Activated CD8-positive, alpha-beta memory T cell treated with anti-CD3 and anti-CD28 coated beads, Interleukin-2, amount 50 U/mL, for 4 hours (primary cell): Measurements from ENCODE around the gene DHFR2.
"Not testable (repeated sequence)": the region's sequence is repeated elsewhere in the genome, so short reads cannot be mapped to it uniquely, and the experiment has no call there.

Experiments
- DNase-seq: peaks from one replicate; pipeline ENCODE4 v3.0.0-alpha.2; 2020

The DHFR2 gene

DNA sequence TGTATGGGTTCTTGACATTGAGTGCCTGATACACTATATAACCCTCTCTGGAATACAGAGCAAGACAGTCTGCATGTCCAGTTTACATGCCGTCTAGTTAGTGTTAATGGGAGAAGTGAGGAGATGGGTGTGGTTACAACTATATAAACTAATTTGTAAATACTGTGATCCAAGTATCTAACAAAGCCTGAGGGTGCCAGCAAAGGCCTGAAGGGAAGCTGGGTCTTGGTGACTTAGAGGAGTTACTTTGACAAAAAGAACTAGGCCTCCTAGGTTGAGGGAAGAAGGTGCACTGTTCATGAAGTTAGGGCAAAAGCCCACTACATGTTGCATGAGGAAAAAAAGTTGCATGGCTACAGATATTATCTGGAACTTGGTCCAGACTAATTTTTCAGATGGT lies 2.4 kb upstream of the DHFR2 start:
- no peak for DNase-seq

DNA sequence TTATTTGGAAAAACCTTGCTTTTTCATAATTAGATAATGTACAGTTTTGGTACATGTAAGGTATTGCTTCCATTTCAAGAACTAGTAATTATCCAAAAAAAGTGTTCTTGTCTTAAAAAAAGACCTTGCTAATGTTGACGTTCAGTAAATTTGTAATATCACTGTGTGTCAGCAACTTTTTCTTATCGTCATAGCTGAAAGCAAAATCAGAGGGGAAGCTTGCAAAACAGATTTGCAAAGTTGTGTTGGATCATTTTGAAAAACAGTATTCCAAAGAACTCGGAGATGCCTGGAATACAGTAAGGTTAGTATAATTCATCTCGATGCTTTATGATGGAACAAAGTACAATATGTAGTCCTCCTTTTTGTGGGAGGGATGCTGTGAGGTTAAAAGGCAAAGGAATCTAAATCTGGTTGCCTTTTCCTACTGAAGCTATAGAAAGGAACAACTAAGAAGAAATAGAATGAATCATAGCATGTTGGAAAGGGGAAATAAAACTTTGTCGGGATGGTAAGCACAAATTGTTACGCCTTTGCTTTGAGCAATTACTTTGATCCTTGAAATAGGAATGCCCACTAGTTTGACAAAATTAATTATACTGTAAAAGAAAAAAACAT lies 1.6 kb upstream of the DHFR2 start:
- DNase-seq = no peak

DNA sequence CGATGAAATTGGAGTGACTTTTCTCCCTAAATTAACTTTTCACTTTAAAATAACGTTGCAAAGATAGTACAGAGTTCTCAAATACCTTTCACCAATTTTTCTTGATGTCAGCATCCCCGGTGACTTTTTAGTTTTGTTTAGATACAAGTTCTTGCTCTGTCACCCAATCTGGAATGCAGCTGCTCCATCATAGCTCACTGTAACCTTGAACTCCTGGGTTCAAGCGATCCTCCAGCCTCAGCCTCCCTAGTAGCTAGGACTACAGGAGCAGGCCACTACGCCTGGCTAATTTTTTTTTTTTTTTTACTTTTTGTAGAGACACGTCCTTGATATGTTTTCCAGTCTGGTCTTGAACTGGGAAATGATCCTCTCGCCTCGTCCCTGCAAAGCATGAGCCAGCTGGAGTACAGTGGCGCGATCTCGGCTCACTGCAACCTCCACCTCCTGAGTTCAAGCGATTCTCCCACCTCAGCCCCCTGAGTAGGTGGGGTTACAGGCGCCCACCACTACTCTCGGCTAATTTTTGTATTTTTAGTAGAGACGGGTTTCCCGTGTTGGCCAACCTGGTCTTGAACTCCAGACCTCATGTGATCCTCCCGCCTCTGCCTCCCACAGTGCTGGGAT lies 892 bp upstream of the DHFR2 start:
- DNase-seq = no peak

DNA sequence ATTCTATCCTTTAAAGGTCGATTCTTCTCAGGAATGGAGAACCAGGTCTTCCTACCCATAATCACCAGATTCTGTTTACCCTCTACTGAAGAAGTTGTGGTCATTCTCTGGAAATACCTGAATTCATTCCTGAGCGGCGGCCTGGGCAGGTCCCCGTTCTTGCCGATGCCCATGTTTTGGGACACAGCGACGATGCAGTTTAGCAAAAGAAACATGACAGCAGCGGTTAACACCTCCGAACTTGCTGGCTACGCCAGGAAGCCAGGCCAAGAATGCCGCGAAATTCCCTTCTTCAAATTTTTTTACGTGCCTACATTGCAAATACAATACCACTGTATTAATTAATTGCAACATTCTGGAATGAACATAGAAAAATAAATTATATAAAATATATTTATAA lies 1.4 kb downstream of the DHFR2 start:
- no peak for DNase-seq

GRCh38 chr3:94050546-94050945 lies 12.2 kb downstream of the DHFR2 start:
- DNase-seq = no peak

DNA sequence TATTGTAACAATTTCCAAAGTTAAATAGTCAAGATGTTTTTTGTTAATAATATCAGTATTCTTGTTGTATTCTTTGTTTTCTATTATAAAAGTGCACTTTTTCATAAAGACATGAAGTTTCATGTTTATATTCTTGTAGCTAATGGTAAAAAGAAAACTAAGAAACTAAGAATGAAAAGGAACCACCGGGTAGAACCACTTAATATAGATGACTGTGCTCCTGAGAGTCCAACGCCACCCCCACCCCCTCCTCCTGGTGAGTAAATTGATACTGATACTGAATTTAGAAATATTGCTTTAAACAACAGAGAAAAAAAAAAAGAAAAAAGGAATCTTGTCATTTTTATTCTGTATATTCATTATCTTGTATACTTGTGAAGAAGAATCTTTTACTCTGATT lies 13.4 kb downstream of the DHFR2 start:
- DNase-seq = no peak

DNA sequence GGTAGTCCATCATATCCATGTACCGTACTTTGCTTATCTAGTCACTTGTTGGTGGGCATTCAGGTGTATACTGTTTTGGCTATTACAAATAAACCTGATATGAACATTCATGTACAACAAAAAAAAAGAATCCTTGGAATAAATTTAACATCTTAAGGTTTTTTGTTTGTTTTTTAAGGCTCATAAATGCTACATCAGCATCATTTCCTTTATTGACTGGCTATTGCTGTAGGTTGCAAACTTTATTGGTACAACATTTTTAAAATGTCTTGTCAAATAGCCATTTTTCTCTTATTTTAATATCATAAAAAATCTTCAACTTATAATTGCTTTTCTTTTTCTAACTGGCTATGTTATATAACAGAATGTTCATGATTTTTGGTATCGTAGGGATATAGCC lies 16.2 kb downstream of the DHFR2 start:
- DNase-seq = no peak

- not testable (repeated sequence) for DNase-seq
Measured at GRCh38 chr3:94044100-94044936, 18.4 kb downstream of the DHFR2 start.

GRCh38 chr3:94043285-94043684 lies 19.4 kb downstream of the DHFR2 start:
- no peak for DNase-seq

DNA sequence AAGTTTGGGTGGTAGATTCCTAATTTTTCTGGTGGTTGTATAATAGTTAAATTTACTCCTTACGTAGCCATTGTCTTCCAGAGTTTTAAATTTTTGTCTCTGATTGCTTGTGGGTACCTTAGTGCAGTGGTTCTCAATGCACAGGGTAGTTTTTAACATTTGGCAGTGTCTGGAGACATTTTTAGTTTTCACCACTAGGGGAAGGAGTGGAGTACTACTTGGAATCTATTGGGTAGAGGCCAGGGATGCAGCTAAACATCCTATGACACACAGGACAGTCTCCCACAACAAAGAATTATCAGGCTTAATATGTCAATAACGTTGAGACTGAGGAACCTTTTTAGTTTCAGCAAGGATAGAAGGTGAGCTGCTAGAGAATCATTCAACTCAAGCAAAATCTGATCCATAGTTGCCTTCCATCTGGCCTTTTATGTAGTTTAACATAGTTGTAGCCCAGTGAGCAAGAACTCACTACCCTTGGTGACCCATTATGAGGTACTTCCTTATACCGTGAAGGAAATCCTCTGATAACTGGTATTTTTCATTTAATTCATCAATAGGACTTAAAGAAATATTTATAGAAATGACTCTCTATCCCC lies 25.7 kb downstream of the DHFR2 start:
- DNase-seq = no peak

DNA sequence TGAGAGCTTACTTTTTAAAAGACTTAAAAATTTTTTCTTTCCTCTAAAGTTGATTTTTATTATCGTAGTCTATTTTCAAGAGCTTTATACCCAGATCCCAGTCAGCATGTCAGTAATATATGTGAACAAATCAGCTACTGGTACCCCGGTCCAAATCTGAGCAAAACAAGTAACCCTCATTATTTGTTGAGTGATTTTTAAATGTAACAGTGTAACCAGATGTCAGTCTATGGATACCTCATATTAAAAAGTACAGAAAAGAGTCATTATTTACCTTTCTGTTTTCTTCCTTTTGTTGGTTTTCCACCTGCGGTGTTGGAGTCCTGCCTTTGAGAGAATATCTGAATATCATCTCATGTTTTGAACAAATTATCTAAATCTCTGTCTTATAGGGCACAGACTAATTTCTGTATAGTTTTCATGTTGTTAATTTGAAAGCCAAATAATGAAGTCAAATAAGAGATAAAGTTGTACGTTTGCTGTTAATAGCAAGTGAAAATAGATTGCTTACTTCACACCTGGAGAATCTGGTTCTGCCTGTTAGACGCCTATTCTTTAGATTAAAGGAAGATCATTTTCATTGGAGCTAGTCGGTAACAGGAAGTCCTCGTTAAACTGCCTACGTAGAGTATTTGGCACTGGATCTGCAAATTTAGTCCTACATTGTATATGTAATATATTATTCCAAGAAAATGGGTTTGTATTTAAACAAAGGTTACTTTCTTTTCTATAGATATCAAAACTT lies 34.5 kb downstream of the DHFR2 start, which contains the start of gene STX19:
STX19 (minus strand) TSS at position 505 of the 745 bp plus-strand sequence. CDS start 13,328 bp downstream, outside the sequence.
- no peak for DNase-seq

DNA sequence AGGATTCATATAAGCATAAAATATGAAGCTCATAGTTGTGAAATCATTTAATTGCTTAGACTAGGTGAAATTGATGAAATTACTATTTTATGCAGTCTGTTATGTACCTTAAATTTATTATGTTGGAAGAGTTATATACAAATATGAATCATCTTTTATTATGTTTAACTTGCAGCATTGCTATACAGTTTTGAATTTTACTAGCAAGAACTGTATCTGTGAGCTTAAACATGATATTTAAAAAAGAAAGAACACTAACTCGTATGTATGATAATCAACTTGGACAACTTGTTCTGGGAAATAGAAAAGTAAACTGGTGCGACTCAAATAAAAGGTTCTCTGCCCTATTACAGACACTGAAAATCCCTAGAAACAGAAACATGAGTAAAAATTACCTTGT lies 36.1 kb downstream of the DHFR2 start:
- DNase-seq = no peak

DNA sequence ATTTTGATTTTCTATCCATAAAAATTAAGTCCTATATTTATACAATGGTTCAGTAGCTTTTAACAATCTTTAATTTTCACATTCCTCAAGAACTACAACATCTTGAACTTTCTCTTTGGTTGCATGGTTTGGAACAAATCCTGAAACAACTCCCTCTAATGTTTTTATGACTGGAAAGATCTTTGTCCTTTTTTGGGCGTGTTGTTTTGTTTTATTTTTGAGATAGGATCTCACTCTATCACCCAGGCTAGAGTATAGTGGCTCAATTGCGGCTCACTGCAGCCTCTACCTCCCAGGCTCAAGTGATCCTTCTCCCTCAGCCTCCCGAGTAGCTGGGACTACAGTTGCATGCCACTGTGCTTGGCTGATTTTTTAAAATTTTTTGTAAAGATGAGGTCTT lies 38.3 kb downstream of the DHFR2 start:
- no peak for DNase-seq

DNA sequence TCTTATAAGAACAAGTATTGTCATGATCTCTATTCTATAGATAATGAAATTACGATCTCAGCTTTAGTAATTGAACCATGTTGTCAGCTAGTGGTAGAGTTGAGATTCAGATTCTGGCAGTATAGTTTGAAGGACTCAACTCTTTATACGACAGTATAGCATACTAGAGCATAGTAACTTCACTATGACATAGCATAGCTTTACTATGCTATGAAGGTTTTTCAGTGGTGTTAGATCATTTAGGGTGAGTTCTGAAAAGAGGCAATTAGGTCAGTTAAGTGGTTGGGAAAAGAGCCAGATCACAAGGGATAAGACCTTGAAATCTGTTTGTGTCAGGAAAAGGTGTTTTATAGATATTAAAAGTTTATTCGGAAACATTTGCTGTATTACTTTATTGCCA lies 42.4 kb downstream of the DHFR2 start:
- no peak for DNase-seq

GRCh38 chr3:94019659-94020058 lies 43.1 kb downstream of the DHFR2 start:
- DNase-seq = no peak

DNA sequence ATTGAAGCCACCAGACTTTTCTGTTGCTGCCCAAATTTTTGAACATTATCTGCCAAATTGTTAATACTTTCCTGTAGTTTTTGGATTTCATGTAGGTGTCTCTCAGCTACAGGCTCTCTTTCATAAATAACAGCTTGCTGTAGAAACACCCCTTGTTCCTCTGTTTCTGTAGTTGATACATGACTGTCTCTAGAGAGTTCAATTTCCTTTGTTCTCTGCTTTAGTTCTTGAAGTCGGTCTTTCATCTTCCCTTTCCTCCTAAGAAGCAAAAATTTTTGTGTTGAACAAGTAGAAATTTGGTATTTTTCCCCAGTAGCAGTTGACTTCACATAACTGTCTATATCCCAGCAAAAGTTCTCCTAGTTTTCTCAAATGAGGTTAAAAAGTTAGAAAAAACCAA lies 47.7 kb downstream of the DHFR2 start:
- DNase-seq = no peak

DNA sequence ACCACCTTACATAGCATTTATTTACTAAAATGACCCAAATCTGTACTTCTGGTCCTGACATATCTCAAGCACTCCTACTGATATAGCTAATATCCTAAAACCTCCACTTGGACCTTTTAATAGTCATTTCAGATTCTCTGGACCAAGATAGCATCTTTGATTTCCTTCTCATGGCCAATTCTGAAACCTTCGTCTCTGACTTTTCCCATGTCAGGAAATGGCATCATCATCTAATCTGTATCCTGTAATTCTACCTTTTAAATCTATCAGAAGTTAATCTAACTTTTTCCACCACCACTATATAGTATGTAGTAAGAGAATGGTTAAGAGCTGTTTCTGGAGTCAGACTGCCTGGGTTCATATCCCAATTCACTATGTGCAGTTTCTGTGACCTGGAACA lies 50.5 kb downstream of the DHFR2 start:
- no peak for DNase-seq

DNA sequence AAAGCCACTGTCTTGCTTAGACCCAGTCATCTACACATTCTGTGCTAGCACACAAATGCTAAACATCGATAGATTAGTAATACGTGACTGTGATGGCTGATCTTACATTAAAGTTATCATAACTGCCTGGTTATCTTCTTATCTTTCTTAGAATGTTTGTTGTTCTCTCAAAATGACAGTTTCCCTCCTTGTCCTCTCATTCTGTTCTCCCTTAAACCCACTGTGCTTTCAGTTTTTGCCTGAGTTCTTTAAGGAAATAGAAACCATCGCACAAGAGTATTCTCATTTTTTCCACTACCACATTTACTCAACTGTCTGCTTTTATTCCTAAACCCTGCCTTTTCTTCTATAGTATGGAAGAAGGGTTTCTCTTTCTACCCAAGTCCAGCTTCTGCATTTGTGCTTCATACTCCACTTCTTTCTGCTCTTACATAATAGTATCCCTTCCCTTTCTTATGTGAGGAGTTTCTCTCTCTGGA lies 51.4 kb downstream of the DHFR2 start:
- DNase-seq = no peak

DNA sequence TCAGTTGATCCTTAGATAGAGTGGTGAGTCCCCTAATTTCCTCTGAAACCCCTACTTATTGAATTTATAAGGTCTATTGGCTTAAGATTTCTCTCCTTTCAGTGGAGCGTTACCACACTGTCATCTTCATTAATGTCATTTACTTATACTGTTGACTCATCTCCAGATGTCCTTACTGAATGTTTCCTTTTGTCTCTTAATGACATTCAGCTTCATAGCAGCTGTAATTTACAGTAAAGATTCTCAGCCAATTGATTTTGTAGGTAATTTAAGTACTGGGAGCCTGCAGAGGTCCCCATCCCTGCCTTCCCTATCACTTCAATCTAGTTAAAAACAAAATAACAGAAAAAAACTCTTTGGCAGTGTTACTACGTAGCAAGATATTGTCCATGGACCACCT lies 53.1 kb downstream of the DHFR2 start:
- no peak for DNase-seq

DNA sequence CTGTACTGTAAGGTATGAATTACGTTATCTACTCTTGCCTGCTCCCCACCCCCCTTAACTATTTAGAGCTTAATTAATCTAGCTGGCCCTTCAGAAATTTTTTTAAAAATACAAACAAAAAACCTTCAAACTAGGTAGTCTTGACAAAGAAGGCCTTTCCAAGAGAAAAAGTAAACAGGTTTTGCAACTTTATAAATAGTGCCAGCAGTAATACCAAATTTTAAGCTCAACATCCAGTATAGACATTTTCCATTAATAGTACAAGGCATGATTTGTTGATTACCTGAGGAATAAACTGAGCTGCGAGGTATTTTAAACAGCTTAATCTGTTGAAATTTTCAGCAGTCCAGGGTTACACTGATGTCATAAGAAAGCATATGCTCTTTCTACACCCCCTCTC lies 54.5 kb downstream of the DHFR2 start:
- no peak for DNase-seq
